Esophagus squamous epithelium (tissue), 4 donors: ENCODE measurements around the gene MED29.

ENCODE experiments used
- CTCF ChIP-seq, 6 experiments: fragments of 450-650 bp in 4 of 6; fragments of 200-600 bp in 2 of 6; sonication (generic) in 2 of 6; IDR thresholded peaks; one replicate each; pipeline ENCODE4 v1.5.1; 2016 to 2019; ENCODE audit warnings: antibody characterized with exemption in 6 of 6, mild to moderate bottlenecking in 4 of 6, moderate library complexity in 4 of 6
- POLR2A ChIP-seq, 4 donors: fragments of 450-650 bp; IDR thresholded peaks; one replicate each; pipeline ENCODE4 v1.6.1; 2017; ENCODE audit warnings: antibody characterized with exemption in 4 of 4, mild to moderate bottlenecking in 4 of 4, moderate library complexity in 3 of 4

- peak in 3 of 6 experiments; percentile 11 to 26 (median 18) for TF ChIP-seq CTCF (IDR thresholded peaks at IDR 0.05)
- TF ChIP-seq POLR2A (IDR thresholded peaks at IDR 0.05): peak; percentile 66 to 100 (median 90)
Measured at GRCh38 chr19:39406656-39407409, 15.7 kb downstream of the MED29 start, which contains the start of gene ZFP36.
